ENCODE results near the gene MTFP1. TPM values are rescaled to one million over a fixed set of nuclear protein-coding genes. Genes with fewer than 3 reads are reported as not detected.

The MTFP1 gene
- total and polyA plus RNA-seq, 9 of the 15 experiments (the other 6 are each of a cell fraction or from before 2014, with no cell fraction given) = 10.7 to 52.0 (median 30.1) TPM

- TF ChIP-seq, protein P1, sequence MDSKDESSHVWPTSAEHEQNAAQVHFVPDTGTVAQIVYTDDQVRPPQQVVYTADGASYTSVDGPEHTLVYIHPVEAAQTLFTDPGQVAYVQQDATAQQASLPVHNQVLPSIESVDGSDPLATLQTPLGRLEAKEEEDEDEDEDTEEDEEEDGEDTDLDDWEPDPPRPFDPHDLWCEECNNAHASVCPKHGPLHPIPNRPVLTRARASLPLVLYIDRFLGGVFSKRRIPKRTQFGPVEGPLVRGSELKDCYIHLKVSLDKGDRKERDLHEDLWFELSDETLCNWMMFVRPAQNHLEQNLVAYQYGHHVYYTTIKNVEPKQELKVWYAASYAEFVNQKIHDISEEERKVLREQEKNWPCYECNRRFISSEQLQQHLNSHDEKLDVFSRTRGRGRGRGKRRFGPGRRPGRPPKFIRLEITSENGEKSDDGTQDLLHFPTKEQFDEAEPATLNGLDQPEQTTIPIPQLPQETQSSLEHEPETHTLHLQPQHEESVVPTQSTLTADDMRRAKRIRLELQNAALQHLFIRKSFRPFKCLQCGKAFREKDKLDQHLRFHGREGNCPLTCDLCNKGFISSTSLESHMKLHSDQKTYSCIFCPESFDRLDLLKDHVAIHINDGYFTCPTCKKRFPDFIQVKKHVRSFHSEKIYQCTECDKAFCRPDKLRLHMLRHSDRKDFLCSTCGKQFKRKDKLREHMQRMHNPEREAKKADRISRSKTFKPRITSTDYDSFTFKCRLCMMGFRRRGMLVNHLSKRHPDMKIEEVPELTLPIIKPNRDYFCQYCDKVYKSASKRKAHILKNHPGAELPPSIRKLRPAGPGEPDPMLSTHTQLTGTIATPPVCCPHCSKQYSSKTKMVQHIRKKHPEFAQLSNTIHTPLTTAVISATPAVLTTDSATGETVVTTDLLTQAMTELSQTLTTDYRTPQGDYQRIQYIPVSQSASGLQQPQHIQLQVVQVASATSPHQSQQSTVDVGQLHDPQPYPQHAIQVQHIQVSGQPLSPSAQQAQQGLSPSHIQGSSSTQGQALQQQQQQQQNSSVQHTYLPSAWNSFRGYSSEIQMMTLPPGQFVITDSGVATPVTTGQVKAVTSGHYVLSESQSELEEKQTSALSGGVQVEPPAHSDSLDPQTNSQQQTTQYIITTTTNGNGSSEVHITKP (IDR thresholded peaks at IDR 0.05; ENCODE audit: partially characterized antibody) = no peak
- no peak for TF ChIP-seq NFRKB (IDR thresholded peaks at IDR 0.05; ENCODE audit: low read depth)
- TF ChIP-seq CXXC5 (CRISPR knock-in tag; IDR thresholded peaks at IDR 0.05) = no peak
- TF ChIP-seq NFE2L1 (tag; IDR thresholded peaks at IDR 0.05; ENCODE audit: borderline replicate concordance, low read depth) = no peak
- TF ChIP-seq RBBP5 (IDR thresholded peaks at IDR 0.05; ENCODE audit: borderline replicate concordance, insufficient read depth, low read length, poor library complexity, severe bottlenecking) = no peak
- no peak for TF ChIP-seq HNRNPUL1 (IDR thresholded peaks at IDR 0.05; ENCODE audit: low read length)
- TF ChIP-seq ASH1L (IDR thresholded peaks at IDR 0.05; ENCODE audit: borderline replicate concordance, low read depth, partially characterized antibody) = peak; percentile 34
- TF ChIP-seq EHMT2 (IDR thresholded peaks at IDR 0.05) = peak; percentile 76; the same call in 1 of the 2 replicates
- no peak for TF ChIP-seq L3MBTL2 (IDR thresholded peaks at IDR 0.05)
- TF ChIP-seq CREM (IDR thresholded peaks at IDR 0.05; ENCODE audit: low read depth) = peak; percentile 29; the same call in 1 of the 2 replicates
- no peak for TF ChIP-seq HNRNPL (IDR thresholded peaks at IDR 0.05; ENCODE audit: low read depth, low read length)
- no peak for TF ChIP-seq PRMT5 (CRISPR knock-in tag; IDR thresholded peaks at IDR 0.05)
- no peak for TF ChIP-seq STAT6 (CRISPR knock-in tag; IDR thresholded peaks at IDR 0.05)
- no peak for TF ChIP-seq TBP (optimal IDR thresholded peaks at IDR 0.05; ENCODE audit: low read depth, low read length)
- TF ChIP-seq ZFP30 (CRISPR knock-in tag; IDR thresholded peaks at IDR 0.05; ENCODE audit: borderline replicate concordance) = no peak
- TF ChIP-seq EP300 (IDR thresholded peaks at IDR 0.05; ENCODE audit: low read length) = no peak
- TF ChIP-seq HNRNPK (IDR thresholded peaks at IDR 0.05; ENCODE audit: low read depth, low read length, poor library complexity, severe bottlenecking) = no peak
- TF ChIP-seq ELF2 (CRISPR knock-in tag; IDR thresholded peaks at IDR 0.05) = no peak
- TF ChIP-seq, protein P2, sequence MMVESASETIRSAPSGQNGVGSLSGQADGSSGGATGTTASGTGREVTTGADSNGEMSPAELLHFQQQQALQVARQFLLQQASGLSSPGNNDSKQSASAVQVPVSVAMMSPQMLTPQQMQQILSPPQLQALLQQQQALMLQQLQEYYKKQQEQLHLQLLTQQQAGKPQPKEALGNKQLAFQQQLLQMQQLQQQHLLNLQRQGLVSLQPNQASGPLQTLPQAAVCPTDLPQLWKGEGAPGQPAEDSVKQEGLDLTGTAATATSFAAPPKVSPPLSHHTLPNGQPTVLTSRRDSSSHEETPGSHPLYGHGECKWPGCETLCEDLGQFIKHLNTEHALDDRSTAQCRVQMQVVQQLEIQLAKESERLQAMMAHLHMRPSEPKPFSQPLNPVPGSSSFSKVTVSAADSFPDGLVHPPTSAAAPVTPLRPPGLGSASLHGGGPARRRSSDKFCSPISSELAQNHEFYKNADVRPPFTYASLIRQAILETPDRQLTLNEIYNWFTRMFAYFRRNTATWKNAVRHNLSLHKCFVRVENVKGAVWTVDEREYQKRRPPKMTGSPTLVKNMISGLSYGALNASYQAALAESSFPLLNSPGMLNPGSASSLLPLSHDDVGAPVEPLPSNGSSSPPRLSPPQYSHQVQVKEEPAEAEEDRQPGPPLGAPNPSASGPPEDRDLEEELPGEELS (CRISPR knock-in tag; IDR thresholded peaks at IDR 0.05; ENCODE audit: borderline replicate concordance) = no peak
- no peak for TF ChIP-seq TFAM (CRISPR knock-in tag; conservative IDR thresholded peaks at IDR 0.05)
- TF ChIP-seq GTF2F1 (IDR thresholded peaks at IDR 0.05; ENCODE audit: low read depth, low read length) = no peak
These were observed 10.1 kb downstream of the MTFP1 start (continued) for GRCh38 chr22:30435674-30436126.
